ENCODE data around the gene PRR20E.
"Not testable (repeated sequence)": the region's sequence is repeated elsewhere in the genome, so short reads cannot be mapped to it uniquely, and the experiment has no call there.

PRR20E gene

DNA sequence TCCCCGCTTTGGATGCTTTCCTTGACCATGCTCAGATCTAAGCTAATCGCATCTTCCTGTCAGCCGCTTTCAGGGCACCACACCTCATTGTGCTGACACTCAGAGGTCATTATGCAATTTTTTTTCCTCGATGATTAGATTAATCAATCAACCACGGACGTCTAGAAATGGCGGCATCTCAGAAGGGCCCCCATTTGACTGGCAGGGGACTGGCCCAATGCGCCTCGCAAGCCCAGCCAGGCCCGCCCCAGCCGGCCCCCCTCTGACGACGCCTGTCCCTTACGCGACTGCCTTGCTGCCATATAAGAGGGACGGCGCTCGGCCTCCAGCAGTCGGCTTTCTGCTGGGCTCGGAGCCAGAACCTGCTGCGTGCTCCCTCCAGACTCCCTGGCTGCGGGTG, at the start of gene PRR20E:
Gene PRR20E (plus strand): TSS at position 301 of the 400 bp plus-strand sequence. CDS start 387 bp downstream, outside the sequence.
- DNase-seq: not testable (repeated sequence)

DNA sequence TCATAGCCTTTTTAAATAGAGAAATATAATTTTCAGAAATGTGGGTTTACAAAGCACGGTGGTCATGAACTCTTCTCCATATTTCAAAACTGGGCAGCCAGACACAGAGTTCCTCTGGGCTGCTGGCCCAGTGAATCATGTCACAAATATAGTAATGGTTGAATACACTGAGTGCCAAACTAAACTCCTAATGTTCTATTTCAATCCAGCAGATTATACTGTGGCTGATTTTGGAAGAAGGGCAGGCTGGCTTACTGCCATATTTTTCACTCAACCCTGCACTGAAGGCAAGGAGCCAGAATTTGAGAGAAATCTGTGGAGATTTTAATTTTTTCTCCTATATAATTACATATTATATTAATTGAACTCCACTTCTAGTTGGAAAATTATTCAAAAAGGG, 43.3 kb upstream of the PRR20E start:
- no peak for DNase-seq

DNA sequence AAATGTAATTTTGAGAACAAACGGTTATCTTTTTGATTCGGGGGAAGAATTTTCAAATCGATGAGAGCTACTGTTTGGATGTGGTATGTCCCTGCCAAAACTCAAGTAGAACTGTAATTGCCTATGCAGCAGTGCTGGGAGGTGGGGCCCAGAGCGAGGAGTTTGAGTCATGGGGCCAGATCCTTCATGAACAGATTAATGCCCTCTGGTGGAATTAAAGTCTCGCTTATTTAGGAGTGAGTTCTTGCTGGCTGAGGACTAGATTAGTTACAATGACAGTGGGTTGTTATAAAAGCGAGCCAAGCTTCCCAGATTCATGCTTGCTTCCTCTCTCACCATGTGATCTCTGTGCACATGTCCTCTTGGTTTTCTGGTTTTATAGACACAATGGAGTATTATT, 38.1 kb upstream of the PRR20E start:
- no peak for DNase-seq

DNA sequence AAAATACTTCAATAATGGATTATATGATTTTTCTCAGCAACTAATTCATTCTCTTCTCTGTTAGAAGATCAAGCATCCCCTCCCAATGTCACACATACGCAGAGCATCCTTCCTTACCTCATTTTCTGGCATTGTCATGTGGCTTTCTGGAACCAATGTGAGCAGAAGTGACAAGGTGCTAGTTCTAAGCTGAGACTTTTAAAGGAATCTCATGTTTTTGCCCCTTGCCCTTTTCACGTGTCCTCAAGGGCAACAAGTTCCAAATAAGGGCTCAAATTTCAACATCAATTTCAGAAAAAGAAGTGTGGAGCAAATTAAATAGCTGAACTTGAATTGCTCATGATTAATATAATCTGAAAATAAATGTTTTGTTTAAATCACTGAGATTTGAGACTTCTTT, 30.9 kb upstream of the PRR20E start:
- DNase-seq: no peak

DNA sequence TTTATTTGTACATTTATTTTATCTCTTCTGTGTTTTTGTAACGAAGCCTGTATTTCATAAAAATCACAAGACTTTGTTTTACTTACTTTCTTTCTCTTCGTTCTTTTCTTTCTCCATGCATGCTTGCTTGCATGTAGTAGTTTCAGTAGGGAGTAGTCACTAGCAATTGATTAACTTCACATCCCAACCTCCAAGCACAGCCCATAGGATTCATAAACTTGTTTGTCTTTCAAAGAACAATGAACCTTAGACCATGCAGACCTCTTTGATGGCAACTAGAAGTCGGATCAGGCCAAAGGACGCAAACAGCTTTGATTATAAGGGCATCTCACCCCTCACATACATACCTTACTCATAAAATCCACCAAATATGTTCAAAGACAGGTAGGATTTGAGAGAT, 29.4 kb upstream of the PRR20E start:
- DNase-seq: no peak

DNA sequence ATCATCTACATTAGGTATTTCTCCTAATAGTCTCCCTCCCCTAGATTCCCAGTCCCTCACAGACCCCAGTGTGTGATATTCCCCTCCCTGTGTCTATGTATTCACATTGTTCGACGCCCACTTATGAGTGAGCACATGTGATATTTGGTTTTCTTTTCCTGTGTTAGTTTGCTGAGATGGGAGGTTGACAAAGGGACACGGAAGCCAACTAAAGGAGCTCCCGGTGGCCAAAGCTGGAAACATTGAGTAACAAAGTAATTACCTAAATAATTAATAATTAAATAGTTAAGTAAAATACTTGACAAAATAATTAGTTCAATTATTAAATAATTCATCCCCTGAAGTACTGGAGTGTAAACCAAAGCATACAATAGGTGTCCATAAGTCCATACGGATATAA, 28.0 kb upstream of the PRR20E start:
- no peak for DNase-seq

DNA sequence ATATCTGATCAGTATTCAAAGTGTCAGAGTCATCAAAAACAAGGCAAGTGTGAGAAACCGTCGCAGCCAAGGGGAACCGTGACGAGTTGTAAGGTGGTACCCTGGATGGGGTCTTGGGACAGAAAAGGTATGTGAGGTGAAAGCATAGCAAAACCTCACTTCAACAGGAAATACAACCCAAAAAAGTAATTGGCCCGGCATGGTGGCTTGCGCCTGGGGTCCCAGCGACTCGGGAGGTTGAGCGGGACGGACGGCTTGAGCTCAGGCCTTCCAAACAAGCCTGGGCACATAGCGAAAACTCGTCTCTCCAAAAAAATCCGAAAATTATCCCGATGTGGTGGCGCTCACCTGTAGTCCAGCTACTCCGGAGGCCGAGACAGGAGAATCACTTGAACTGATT, 27.2 kb upstream of the PRR20E start:
- DNase-seq: not testable (repeated sequence)

DNA sequence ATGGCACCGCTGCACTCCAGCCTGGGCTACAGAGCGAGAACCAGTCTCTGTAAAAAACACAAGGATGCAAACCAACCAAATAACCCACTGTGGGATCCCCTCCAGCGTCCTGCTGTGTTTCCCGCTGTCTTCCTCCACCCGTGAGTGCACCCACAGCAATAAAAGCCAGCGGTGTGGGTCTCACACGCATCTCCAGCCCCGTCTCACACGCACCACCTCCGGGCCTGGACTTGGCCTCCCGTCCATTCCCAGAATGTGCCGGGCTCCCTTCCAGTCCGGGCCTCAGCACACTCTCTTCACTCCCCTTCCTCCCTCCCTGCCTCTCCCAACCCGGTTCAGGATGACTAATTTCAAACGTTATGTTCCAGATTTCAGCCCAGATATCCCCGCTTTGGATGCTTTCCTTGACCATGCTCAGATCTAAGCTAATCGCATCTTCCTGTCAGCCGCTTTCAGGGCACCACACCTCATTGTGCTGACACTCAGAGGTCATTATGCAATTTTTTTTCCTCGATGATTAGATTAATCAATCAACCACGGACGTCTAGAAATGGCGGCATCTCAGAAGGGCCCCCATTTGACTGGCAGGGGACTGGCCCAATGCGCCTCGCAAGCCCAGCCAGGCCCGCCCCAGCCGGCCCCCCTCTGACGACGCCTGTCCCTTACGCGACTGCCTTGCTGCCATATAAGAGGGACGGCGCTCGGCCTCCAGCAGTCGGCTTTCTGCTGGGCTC, 26.6 kb upstream of the PRR20E start, which contains the start of gene PRR20A:
Gene PRR20A (plus strand): TSS at position 684 of the 734 bp plus-strand sequence. CDS start 387 bp downstream, outside the sequence.
- not testable (repeated sequence) for DNase-seq

DNA sequence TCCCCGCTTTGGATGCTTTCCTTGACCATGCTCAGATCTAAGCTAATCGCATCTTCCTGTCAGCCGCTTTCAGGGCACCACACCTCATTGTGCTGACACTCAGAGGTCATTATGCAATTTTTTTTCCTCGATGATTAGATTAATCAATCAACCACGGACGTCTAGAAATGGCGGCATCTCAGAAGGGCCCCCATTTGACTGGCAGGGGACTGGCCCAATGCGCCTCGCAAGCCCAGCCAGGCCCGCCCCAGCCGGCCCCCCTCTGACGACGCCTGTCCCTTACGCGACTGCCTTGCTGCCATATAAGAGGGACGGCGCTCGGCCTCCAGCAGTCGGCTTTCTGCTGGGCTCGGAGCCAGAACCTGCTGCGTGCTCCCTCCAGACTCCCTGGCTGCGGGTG, 19.8 kb upstream of the PRR20E start, which contains the start of gene PRR20B:
Gene PRR20B (plus strand): TSS at position 301 of the 400 bp plus-strand sequence. CDS start 387 bp downstream, outside the sequence.
- DNase-seq: not testable (repeated sequence)

DNA sequence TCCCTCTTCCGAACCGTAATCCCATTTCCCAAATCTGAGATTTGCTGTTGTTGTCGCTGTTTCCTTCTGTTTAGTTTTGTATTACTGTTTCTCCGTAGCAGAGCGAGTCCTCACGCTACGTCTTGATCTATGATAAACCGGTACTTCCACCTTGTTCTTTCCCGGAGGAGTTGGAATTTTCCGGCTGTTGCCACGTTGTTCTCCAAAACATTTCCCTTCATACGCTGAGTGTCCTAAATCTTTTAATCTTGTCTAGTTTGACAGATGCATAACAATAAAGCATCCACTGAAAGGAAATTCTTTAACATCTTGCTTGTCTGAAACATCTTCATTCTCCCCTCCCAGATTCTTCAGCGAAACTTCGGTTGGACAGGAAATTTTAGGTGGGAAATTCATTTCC, 18.9 kb upstream of the PRR20E start:
- DNase-seq: not testable (repeated sequence)

DNA sequence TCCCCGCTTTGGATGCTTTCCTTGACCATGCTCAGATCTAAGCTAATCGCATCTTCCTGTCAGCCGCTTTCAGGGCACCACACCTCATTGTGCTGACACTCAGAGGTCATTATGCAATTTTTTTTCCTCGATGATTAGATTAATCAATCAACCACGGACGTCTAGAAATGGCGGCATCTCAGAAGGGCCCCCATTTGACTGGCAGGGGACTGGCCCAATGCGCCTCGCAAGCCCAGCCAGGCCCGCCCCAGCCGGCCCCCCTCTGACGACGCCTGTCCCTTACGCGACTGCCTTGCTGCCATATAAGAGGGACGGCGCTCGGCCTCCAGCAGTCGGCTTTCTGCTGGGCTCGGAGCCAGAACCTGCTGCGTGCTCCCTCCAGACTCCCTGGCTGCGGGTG, 13.2 kb upstream of the PRR20E start, which contains the start of gene PRR20C:
Gene PRR20C (plus strand): TSS at position 301 of the 400 bp plus-strand sequence. CDS start 387 bp downstream, outside the sequence.
- DNase-seq: not testable (repeated sequence)

DNA sequence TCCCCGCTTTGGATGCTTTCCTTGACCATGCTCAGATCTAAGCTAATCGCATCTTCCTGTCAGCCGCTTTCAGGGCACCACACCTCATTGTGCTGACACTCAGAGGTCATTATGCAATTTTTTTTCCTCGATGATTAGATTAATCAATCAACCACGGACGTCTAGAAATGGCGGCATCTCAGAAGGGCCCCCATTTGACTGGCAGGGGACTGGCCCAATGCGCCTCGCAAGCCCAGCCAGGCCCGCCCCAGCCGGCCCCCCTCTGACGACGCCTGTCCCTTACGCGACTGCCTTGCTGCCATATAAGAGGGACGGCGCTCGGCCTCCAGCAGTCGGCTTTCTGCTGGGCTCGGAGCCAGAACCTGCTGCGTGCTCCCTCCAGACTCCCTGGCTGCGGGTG, 6.7 kb upstream of the PRR20E start, which contains the start of gene PRR20D:
Gene PRR20D (plus strand): TSS at position 301 of the 400 bp plus-strand sequence. CDS start 387 bp downstream, outside the sequence.
- not testable (repeated sequence) for DNase-seq

DNA sequence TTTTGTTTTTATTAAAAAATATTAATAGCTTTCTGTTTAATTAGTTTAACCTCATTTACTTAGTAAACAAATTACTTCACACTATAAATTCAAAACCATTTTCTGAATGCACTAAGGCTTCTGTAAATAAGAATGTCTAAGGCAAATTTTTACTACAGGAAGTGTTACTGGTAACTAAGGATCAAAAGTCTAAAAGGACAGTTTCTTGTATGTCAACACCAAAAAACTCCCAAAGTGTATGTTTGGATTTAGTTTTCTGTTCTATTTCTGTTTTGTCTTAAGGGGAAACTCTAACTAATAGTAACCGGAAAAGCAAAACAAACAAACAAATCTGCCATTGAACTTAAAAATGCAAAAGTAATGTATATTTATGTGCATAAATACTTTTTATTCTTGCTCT, 24.7 kb downstream of the PRR20E start:
- no peak for DNase-seq

DNA sequence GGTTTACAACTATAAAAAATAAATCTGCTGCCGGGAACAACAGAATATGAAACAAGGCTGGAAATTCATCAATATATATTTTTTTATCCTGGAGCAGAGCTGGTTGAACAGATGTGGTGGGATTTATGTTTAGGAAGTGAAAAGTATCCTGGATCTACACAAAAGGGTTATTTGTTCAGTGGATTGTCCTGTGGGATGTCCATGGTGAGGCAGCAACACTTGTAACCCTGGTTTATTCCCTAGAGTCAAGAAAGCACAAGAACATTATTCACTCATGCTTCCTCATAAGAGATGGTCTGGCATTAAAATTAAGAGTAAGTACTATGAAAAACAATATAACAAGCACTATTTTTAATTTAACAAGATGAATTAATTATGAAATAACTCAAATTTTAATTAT, 46.0 kb downstream of the PRR20E start:
- no peak for DNase-seq
